Kidney (tissue), 14 donors: ENCODE data around the gene CCDC14. TPM values are rescaled to one million over a fixed set of nuclear protein-coding genes. Genes with fewer than 3 reads are reported as not detected.

Experiments used
- DNase-seq, 5 donors: peaks; one replicate each; pipeline ENCODE4 v3.0.0-alpha.2; 2013 to 2020
- FAIRE-seq: peaks from 2 replicates; lab custom pipeline; 2012; peaks lifted over from hg19 to GRCh38; lab: Jason Lieb, UNC
- H3K27ac ChIP-seq, 2 donors: one replicate each; pipeline ENCODE4 v1.7.0; 2013; ENCODE audit warnings: low read depth in 2 of 2, low read length in 2 of 2, inconsistent platforms in 1 of 2
- H3K27me3 ChIP-seq: one replicate; pipeline ENCODE4 v1.7.1; 2013; ENCODE audit warnings: low read length, inconsistent platforms; ENCODE audit not compliant: control insufficient read depth, insufficient read depth
- H3K36me3 ChIP-seq, 3 donors: one replicate each; pipeline versions ENCODE4 v1.7.0 to v1.7.1; 2013; ENCODE audit warnings: low read length in 3 of 3, control low read depth in 1 of 3, inconsistent platforms in 1 of 3; ENCODE audit not compliant: insufficient read depth in 3 of 3, control insufficient read depth in 2 of 3
- H3K4me1 ChIP-seq, 3 donors: one replicate each; pipeline versions ENCODE4 v1.7.0 to v1.7.1; 2013; ENCODE audit warnings: low read length in 3 of 3, inconsistent platforms in 1 of 3, low read depth in 1 of 3; ENCODE audit not compliant: control insufficient read depth in 2 of 3, insufficient read depth in 2 of 3
- H3K4me3 ChIP-seq, 3 donors: one replicate each; pipeline versions ENCODE4 v1.7.0 to v1.8.1; 2013; ENCODE audit warnings: low read length in 3 of 3, control low read depth in 1 of 3, inconsistent platforms in 1 of 3
- H3K9ac ChIP-seq, 3 donors: one replicate each; pipeline versions ENCODE4 v1.7.0 to v1.7.1; 2013; ENCODE audit warnings: low read length in 3 of 3, control low read depth in 1 of 3, inconsistent platforms in 1 of 3
- H3K9me3 ChIP-seq, 3 donors: one replicate each; pipeline versions ENCODE4 v1.7.0 to v1.7.1; 2013; ENCODE audit warnings: low read length in 3 of 3, control low read depth in 1 of 3, inconsistent platforms in 1 of 3; ENCODE audit not compliant: control insufficient read depth in 2 of 3, insufficient read depth in 1 of 3
- CTCF ChIP-seq: IDR thresholded peaks from 3 replicates; pipeline ENCODE4 v1.5.1; 2012; ENCODE audit warnings: mild to moderate bottlenecking, moderate library complexity, borderline replicate concordance; ENCODE audit not compliant: insufficient read depth; ENCODE audit errors: extremely low read depth
- intact Hi-C: fragments of 100-400 bp; cut with DNase I; formaldehyde crosslinking; loops from one replicate; pipeline ENCODE4 v1.11.1; 2022
- polyA plus RNA-seq: library from polyadenylated mRNA; stranded (reverse); fragments of 350-450 nt; fragmentation: Illumina TruSeq; extraction: RNeasy Lipid Tissue Mini Kit (QIAGEN cat#74804); gene quantifications from one replicate; pipeline ENCODE4 v1.2.3, GENCODE V29; 2014; ENCODE audit warnings: low read depth, low replicate concordance; ENCODE audit not compliant: insufficient read depth
- total RNA-seq: library from RNA; stranded (reverse); fragmentation: NEBNext Ultra II Directional; extraction: Animal tissue kit (Norgen Biotek cat#: 25700); gene quantifications from one replicate; pipeline ENCODE4 v1.2.1, GENCODE V29; 2021
- donor health status: control.
- donor health status: control.
- donor health status: control.
- donor health status: control.
- donor health status: control.
- donor health status: DM: yes; HTN: yes; CAD: no.
- donor health status: Normal renal cell carcinoma (clear cell type).

The CCDC14 gene
- total and polyA plus RNA-seq, 2 donors from 2014 or later, result 8.3 to 28.2 TPM

GRCh38 chr3:123870033-123870432, 91.0 kb downstream of the CCDC14 start:
- no peaks in the 10 kb centered on the region for H3K4me1 ChIP-seq
- intact Hi-C loops, result no loop called here
- DNase-seq (no peak), FAIRE-seq (no peak)
- no peak overlapping the region for H3K4me3 ChIP-seq
- no peak overlapping the region for H3K9ac ChIP-seq
- no peaks in the 10 kb centered on the region for H3K36me3 ChIP-seq
- no peak for TF ChIP-seq CTCF
- H3K9me3 ChIP-seq, result peaks cover 0 to 2% (median 0%) of the 10 kb centered on the region in 3 donors
- no peak overlapping the region for H3K27ac ChIP-seq
- H3K27me3 ChIP-seq, result no peaks in the 10 kb centered on the region

- intact Hi-C loops, result no loop called here
- Histone ChIP-seq H3K4me1 (no peaks in the 10 kb centered on the region), H3K27ac (no peak overlapping the region), H3K27me3 (no peaks in the 10 kb centered on the region), H3K4me3 (no peak overlapping the region), H3K9me3 (no peaks in the 10 kb centered on the region), H3K9ac (no peak overlapping the region), H3K36me3 (no peaks in the 10 kb centered on the region)
- no peak for TF ChIP-seq CTCF
- FAIRE-seq, result no peak
- no peak for DNase-seq
Measured at GRCh38 chr3:123869165-123869564, 91.9 kb downstream of the CCDC14 start.

- Histone ChIP-seq H3K4me1 (no peaks in the 10 kb centered on the region), H3K4me3 (no peak overlapping the region), H3K27me3 (no peaks in the 10 kb centered on the region), H3K36me3 (no peaks in the 10 kb centered on the region), H3K27ac (no peak overlapping the region), H3K9me3 (no peaks in the 10 kb centered on the region), H3K9ac (no peak overlapping the region)
- intact Hi-C loops, result no loop called here
- no peak for DNase-seq
- no peak for TF ChIP-seq CTCF
- no peak for FAIRE-seq
Measured at GRCh38 chr3:123864706-123865105, 96.3 kb downstream of the CCDC14 start.

Other genes starting within 250 kb of the CCDC14 start
- gene MYLK, start 76.9 kb downstream of the CCDC14 start, total RNA-seq, result 164 TPM
- gene MYLK, start 76.9 kb downstream of the CCDC14 start, polyA plus RNA-seq, result 25.3 TPM
- 0.54 TPM for gene ROPN1, start 30.9 kb upstream of the CCDC14 start, total RNA-seq
- not detected for gene ROPN1, start 30.9 kb upstream of the CCDC14 start, polyA plus RNA-seq
- gene KALRN, start 72.1 kb upstream of the CCDC14 start, total RNA-seq, result 55.6 TPM
- gene KALRN, start 72.1 kb upstream of the CCDC14 start, polyA plus RNA-seq, result 5.8 TPM